ENCODE measurements around the gene ANKRD10. TPM values are rescaled to one million over a fixed set of nuclear protein-coding genes. Genes with fewer than 3 reads are reported as not detected.

The ANKRD10 gene
- total and polyA plus RNA-seq, 2 experiments from 2014 or later, result 250 to 277 TPM

GRCh38 chr13:110850840-110851239 lies 64.0 kb downstream of the ANKRD10 start:
- Mint-ChIP-seq H3K4me3 (no peak overlapping the region), H3K36me3 (ENCODE audit: low read depth) (no peaks in the 10 kb centered on the region; the same call in 2 of the 3 replicates), H3K27me3 (ENCODE audit: insufficient read depth, low read depth, poor library complexity) (peaks cover 5% of the 10 kb centered on the region), H3K4me1 (peaks cover 22% of the 10 kb centered on the region), H3K9me3 (no peaks in the 10 kb centered on the region; the same call in 2 of the 3 replicates), H3K27ac (no peak overlapping the region)
- H3K27me3 ChIP-seq (ENCODE audit: insufficient read depth), result no peaks in the 10 kb centered on the region
- no peak overlapping the region for H3K4me3 ChIP-seq
- TF ChIP-seq, protein P1, sequence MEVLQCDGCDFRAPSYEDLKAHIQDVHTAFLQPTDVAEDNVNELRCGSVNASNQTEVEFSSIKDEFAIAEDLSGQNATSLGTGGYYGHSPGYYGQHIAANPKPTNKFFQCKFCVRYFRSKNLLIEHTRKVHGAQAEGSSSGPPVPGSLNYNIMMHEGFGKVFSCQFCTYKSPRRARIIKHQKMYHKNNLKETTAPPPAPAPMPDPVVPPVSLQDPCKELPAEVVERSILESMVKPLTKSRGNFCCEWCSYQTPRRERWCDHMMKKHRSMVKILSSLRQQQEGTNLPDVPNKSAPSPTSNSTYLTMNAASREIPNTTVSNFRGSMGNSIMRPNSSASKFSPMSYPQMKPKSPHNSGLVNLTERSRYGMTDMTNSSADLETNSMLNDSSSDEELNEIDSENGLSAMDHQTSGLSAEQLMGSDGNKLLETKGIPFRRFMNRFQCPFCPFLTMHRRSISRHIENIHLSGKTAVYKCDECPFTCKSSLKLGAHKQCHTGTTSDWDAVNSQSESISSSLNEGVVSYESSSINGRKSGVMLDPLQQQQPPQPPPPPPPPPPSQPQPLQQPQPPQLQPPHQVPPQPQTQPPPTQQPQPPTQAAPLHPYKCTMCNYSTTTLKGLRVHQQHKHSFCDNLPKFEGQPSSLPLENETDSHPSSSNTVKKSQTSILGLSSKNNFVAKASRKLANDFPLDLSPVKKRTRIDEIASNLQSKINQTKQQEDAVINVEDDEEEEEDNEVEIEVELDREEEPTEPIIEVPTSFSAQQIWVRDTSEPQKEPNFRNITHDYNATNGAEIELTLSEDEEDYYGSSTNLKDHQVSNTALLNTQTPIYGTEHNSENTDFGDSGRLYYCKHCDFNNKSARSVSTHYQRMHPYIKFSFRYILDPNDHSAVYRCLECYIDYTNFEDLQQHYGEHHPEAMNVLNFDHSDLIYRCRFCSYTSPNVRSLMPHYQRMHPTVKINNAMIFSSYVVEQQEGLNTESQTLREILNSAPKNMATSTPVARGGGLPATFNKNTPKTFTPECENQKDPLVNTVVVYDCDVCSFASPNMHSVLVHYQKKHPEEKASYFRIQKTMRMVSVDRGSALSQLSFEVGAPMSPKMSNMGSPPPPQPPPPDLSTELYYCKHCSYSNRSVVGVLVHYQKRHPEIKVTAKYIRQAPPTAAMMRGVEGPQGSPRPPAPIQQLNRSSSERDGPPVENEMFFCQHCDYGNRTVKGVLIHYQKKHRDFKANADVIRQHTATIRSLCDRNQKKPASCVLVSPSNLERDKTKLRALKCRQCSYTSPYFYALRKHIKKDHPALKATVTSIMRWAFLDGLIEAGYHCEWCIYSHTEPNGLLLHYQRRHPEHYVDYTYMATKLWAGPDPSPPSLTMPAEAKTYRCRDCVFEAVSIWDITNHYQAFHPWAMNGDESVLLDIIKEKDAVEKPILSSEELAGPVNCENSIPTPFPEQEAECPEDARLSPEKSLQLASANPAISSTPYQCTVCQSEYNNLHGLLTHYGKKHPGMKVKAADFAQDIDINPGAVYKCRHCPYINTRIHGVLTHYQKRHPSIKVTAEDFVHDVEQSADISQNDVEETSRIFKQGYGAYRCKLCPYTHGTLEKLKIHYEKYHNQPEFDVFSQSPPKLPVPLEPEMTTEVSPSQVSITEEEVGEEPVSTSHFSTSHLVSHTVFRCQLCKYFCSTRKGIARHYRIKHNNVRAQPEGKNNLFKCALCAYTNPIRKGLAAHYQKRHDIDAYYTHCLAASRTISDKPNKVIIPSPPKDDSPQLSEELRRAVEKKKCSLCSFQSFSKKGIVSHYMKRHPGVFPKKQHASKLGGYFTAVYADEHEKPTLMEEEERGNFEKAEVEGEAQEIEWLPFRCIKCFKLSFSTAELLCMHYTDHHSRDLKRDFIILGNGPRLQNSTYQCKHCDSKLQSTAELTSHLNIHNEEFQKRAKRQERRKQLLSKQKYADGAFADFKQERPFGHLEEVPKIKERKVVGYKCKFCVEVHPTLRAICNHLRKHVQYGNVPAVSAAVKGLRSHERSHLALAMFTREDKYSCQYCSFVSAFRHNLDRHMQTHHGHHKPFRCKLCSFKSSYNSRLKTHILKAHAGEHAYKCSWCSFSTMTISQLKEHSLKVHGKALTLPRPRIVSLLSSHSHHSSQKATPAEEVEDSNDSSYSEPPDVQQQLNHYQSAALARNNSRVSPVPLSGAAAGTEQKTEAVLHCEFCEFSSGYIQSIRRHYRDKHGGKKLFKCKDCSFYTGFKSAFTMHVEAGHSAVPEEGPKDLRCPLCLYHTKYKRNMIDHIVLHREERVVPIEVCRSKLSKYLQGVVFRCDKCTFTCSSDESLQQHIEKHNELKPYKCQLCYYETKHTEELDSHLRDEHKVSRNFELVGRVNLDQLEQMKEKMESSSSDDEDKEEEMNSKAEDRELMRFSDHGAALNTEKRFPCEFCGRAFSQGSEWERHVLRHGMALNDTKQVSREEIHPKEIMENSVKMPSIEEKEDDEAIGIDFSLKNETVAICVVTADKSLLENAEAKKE (CRISPR knock-in tag; IDR thresholded peaks at IDR 0.05), result no peak
- TF ChIP-seq CREB1 (CRISPR knock-in tag; IDR thresholded peaks at IDR 0.05; ENCODE audit: low read depth) (no peak), ZNF331 (CRISPR knock-in tag; IDR thresholded peaks at IDR 0.05; ENCODE audit: low read depth) (no peak), EZH2phosphoT487 (IDR thresholded peaks at IDR 0.05; ENCODE audit: unreplicated experiment) (no peak), CTCF (conservative IDR thresholded peaks at IDR 0.05; ENCODE audit: low read depth in 2 of 2) (no peak), ETS1 (IDR thresholded peaks at IDR 0.05) (no peak), ZNF114 (CRISPR knock-in tag; IDR thresholded peaks at IDR 0.05) (no peak)
- TF ChIP-seq, protein P2, sequence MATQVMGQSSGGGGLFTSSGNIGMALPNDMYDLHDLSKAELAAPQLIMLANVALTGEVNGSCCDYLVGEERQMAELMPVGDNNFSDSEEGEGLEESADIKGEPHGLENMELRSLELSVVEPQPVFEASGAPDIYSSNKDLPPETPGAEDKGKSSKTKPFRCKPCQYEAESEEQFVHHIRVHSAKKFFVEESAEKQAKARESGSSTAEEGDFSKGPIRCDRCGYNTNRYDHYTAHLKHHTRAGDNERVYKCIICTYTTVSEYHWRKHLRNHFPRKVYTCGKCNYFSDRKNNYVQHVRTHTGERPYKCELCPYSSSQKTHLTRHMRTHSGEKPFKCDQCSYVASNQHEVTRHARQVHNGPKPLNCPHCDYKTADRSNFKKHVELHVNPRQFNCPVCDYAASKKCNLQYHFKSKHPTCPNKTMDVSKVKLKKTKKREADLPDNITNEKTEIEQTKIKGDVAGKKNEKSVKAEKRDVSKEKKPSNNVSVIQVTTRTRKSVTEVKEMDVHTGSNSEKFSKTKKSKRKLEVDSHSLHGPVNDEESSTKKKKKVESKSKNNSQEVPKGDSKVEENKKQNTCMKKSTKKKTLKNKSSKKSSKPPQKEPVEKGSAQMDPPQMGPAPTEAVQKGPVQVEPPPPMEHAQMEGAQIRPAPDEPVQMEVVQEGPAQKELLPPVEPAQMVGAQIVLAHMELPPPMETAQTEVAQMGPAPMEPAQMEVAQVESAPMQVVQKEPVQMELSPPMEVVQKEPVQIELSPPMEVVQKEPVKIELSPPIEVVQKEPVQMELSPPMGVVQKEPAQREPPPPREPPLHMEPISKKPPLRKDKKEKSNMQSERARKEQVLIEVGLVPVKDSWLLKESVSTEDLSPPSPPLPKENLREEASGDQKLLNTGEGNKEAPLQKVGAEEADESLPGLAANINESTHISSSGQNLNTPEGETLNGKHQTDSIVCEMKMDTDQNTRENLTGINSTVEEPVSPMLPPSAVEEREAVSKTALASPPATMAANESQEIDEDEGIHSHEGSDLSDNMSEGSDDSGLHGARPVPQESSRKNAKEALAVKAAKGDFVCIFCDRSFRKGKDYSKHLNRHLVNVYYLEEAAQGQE (IDR thresholded peaks at IDR 0.05; ENCODE audit: unreplicated experiment), result no peak
- H3K9me2 ChIP-seq (ENCODE audit: insufficient read depth), result no peaks in the 10 kb centered on the region
- no peaks in the 10 kb centered on the region for H3F3A ChIP-seq (replicated peaks; ENCODE audit: low read depth)
- ATAC-seq (peak; percentile 34; the same call in 2 of the 3 replicates), DNase-seq (ENCODE audit: low spot score) (no peak)
- no peaks in the 10 kb centered on the region for H3K36me3 ChIP-seq (ENCODE audit: insufficient read depth)
- H4K20me1 ChIP-seq (replicated peaks; ENCODE audit: insufficient read depth), result no peaks in the 10 kb centered on the region; the same call in 1 of the 2 replicates
- H2AFZ ChIP-seq, result peak overlapping the region; percentile 88
- no peaks in the 10 kb centered on the region for H3K79me2 ChIP-seq (replicated peaks; ENCODE audit: insufficient read depth)
- no peak overlapping the region for H3K27ac ChIP-seq (ENCODE audit: low read depth)
- H3K4me1 ChIP-seq (ENCODE audit: insufficient read depth), result peaks cover 21% of the 10 kb centered on the region
- no peak overlapping the region for H3K4me2 ChIP-seq
